GM20000 (cell line): Measurements from ENCODE around the gene TTC19.

ENCODE experiments used
- DNase-seq: peaks from one replicate; pipeline ENCODE4 v3.0.0; 2012; ENCODE audit warnings: low spot score
- CTCF ChIP-seq: IDR thresholded peaks from 2 replicates; pipeline ENCODE4 v1.5.1; 2012; ENCODE audit warnings: mild to moderate bottlenecking, control low read depth; ENCODE audit errors: extremely low read depth, missing control alignments

The TTC19 gene

GRCh38 chr17:15998031-15998562, 1.5 kb upstream of the TTC19 start:
- no peak for TF ChIP-seq CTCF
- no peak for DNase-seq

GRCh38 chr17:15999974-16000827, 577 bp downstream of the TTC19 start:
- TF ChIP-seq CTCF = no peak
- no peak for DNase-seq

- DNase-seq = no peak
- TF ChIP-seq CTCF = no peak
Measured at GRCh38 chr17:16001226-16001897, 1.7 kb downstream of the TTC19 start.

GRCh38 chr17:16002708-16003260, 3.2 kb downstream of the TTC19 start:
- TF ChIP-seq CTCF = no peak
- no peak for DNase-seq

GRCh38 chr17:16003841-16004240, 4.2 kb downstream of the TTC19 start:
- no peak for TF ChIP-seq CTCF
- no peak for DNase-seq

GRCh38 chr17:16005636-16006035, 6.0 kb downstream of the TTC19 start:
- TF ChIP-seq CTCF = no peak

GRCh38 chr17:16007439-16007838, 7.8 kb downstream of the TTC19 start:
- no peak for DNase-seq
- TF ChIP-seq CTCF = no peak

More at GRCh38 chr17:16005636-16006035, 6.0 kb downstream of the TTC19 start:
- DNase-seq = no peak
